ENCODE data around the gene TTC39A. TPM values are rescaled to one million over a fixed set of nuclear protein-coding genes. Genes with fewer than 3 reads are reported as not detected.

The TTC39A gene
- polyA plus RNA-seq, 1 donor (not counting 4 experiments of a cell fraction or from before 2014, with no cell fraction given), result 1.4 TPM

DNA sequence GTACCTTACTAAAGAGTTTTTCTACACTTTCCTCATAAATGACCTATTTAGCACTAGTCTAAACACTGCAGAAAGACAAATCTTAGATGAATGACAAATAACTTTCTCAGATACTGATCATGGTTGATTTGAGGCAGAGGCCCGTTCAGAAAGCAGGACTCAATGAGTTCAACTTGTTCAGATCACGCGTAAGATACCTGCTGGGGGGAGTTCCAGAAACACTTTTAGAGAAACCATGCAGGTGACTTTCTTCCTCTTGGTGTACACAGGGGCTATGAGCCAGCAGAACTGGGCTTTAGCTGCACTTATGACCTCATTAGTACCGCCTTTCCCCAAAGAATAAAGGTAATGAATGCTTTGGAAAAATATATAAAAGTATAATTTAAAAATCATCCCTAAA lies 38.8 kb upstream of the TTC39A start:
- FAIRE-seq (no peak), DNase-seq (ENCODE audit: low read depth, low spot score) (no peak)
- dilution Hi-C loops (cut with MboI; ENCODE audit: extremely low pct_ligation_motif_present, low sequenced_read_pairs), result no loop called here
- H3K4me3 ChIP-seq (ENCODE audit: control insufficient read depth in 2 of 3, extremely low read depth in 1 of 3, insufficient read depth in 2 of 3, low read depth in 1 of 3, low read length in 3 of 3), result no peak overlapping the region
- no peaks in the 10 kb centered on the region for H3K79me2 ChIP-seq (ENCODE audit: control insufficient read depth, insufficient read depth, low read length)
- no peak overlapping the region for H3K9ac ChIP-seq (ENCODE audit: control insufficient read depth, extremely low read depth, insufficient read depth, low read length)
- H3K27me3 ChIP-seq (ENCODE audit: control insufficient read depth, extremely low read depth, insufficient read depth, low read length), result no peaks in the 10 kb centered on the region
- H3K4me1 ChIP-seq (ENCODE audit: control insufficient read depth, extremely low read depth, insufficient read depth, low read length), result peaks cover 3% of the 10 kb centered on the region
- no peaks in the 10 kb centered on the region for H4K20me1 ChIP-seq (ENCODE audit: control insufficient read depth, extremely low read depth, insufficient read depth, low read length)
- H3K4me2 ChIP-seq (ENCODE audit: control insufficient read depth, extremely low read depth, insufficient read depth, low read depth, low read length), result no peak overlapping the region
- no peak overlapping the region for H3K27ac ChIP-seq (ENCODE audit: control insufficient read depth, insufficient read depth, low read length)
- no peak overlapping the region for H2AFZ ChIP-seq (ENCODE audit: control insufficient read depth, low read length)
- H3K36me3 ChIP-seq (ENCODE audit: control insufficient read depth in 2 of 2, extremely low read depth in 1 of 2, insufficient read depth in 2 of 2, low read length in 2 of 2), result peaks cover 10 to 13% of the 10 kb centered on the region in 2 experiments
- H3K9me3 ChIP-seq (ENCODE audit: control insufficient read depth, low read depth, low read length), result no peaks in the 10 kb centered on the region
- no peak for TF ChIP-seq EZH2 (IDR thresholded peaks at IDR 0.05; ENCODE audit: low read length)
- TF ChIP-seq, protein P1, sequence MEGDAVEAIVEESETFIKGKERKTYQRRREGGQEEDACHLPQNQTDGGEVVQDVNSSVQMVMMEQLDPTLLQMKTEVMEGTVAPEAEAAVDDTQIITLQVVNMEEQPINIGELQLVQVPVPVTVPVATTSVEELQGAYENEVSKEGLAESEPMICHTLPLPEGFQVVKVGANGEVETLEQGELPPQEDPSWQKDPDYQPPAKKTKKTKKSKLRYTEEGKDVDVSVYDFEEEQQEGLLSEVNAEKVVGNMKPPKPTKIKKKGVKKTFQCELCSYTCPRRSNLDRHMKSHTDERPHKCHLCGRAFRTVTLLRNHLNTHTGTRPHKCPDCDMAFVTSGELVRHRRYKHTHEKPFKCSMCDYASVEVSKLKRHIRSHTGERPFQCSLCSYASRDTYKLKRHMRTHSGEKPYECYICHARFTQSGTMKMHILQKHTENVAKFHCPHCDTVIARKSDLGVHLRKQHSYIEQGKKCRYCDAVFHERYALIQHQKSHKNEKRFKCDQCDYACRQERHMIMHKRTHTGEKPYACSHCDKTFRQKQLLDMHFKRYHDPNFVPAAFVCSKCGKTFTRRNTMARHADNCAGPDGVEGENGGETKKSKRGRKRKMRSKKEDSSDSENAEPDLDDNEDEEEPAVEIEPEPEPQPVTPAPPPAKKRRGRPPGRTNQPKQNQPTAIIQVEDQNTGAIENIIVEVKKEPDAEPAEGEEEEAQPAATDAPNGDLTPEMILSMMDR (optimal IDR thresholded peaks at IDR 0.05 in 1 of 3, IDR thresholded peaks at IDR 0.05 in 1 of 3, conservative IDR thresholded peaks at IDR 0.05 in 1 of 3; ENCODE audit: extremely low read depth in 1 of 3, insufficient read depth in 2 of 3, low read length in 3 of 3), result no peak
- H3K9me1 ChIP-seq (ENCODE audit: control insufficient read depth, extremely low read depth, insufficient read depth, low read length), result no peaks in the 10 kb centered on the region

DNA sequence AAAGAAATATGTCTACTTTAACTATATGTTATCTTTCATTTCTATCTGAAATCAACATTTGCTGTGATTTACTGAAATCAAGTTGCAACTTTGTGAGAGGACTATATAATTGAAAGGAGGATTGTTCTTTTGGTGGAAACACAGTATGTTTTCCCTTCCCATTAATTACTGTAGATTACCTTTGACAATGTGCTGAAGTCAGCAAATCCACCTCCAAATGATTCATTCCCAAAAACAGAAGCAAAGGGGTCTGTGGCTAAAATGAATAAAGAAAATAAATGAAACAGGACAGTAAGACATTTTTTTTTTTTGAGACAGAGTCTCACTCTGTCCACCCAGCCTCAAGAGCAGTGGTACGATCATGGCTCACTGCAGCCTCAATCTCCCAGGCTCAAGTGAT lies 35.4 kb upstream of the TTC39A start:
- Histone ChIP-seq H3K27ac (ENCODE audit: control insufficient read depth, insufficient read depth, low read length) (no peak overlapping the region), H3K9ac (ENCODE audit: control insufficient read depth, extremely low read depth, insufficient read depth, low read length) (no peak overlapping the region)
- dilution Hi-C loops (cut with MboI; ENCODE audit: extremely low pct_ligation_motif_present, low sequenced_read_pairs), result no loop called here

More for the DNA sequence above, 35.4 kb upstream of the TTC39A start:
- no peaks in the 10 kb centered on the region for H4K20me1 ChIP-seq (ENCODE audit: control insufficient read depth, extremely low read depth, insufficient read depth, low read length)
- no peak overlapping the region for H2AFZ ChIP-seq (ENCODE audit: control insufficient read depth, low read length)
- no peaks in the 10 kb centered on the region for H3K9me1 ChIP-seq (ENCODE audit: control insufficient read depth, extremely low read depth, insufficient read depth, low read length)
- TF ChIP-seq EZH2 (IDR thresholded peaks at IDR 0.05; ENCODE audit: low read length), result no peak
- TF ChIP-seq, protein P1 (optimal IDR thresholded peaks at IDR 0.05 in 1 of 3, IDR thresholded peaks at IDR 0.05 in 1 of 3, conservative IDR thresholded peaks at IDR 0.05 in 1 of 3; ENCODE audit: extremely low read depth in 1 of 3, insufficient read depth in 2 of 3, low read length in 3 of 3), result no peak
- H3K79me2 ChIP-seq (ENCODE audit: control insufficient read depth, insufficient read depth, low read length), result no peaks in the 10 kb centered on the region
- no peak overlapping the region for H3K4me2 ChIP-seq (ENCODE audit: control insufficient read depth, extremely low read depth, insufficient read depth, low read depth, low read length)
- no peak for FAIRE-seq
- no peaks in the 10 kb centered on the region for H3K27me3 ChIP-seq (ENCODE audit: control insufficient read depth, extremely low read depth, insufficient read depth, low read length)
- peaks cover 8 to 13% of the 10 kb centered on the region in 2 experiments for H3K36me3 ChIP-seq (ENCODE audit: control insufficient read depth in 2 of 2, extremely low read depth in 1 of 2, insufficient read depth in 2 of 2, low read length in 2 of 2)
- no peak for DNase-seq (ENCODE audit: low read depth, low spot score)
- peaks cover 3% of the 10 kb centered on the region for H3K4me1 ChIP-seq (ENCODE audit: control insufficient read depth, extremely low read depth, insufficient read depth, low read length)
- no peak overlapping the region for H3K4me3 ChIP-seq (ENCODE audit: control insufficient read depth in 2 of 3, extremely low read depth in 1 of 3, insufficient read depth in 2 of 3, low read depth in 1 of 3, low read length in 3 of 3)
- no peaks in the 10 kb centered on the region for H3K9me3 ChIP-seq (ENCODE audit: control insufficient read depth, low read depth, low read length)

Measured in keratinocyte (primary cell).